Measurements from ENCODE around the gene ENTREP1. TPM values are rescaled to one million over a fixed set of nuclear protein-coding genes. Genes with fewer than 3 reads are reported as not detected.

Gene ENTREP1
- total RNA-seq, 4 donors from 2014 or later, result 1.5 to 9.2 (median 3.2) TPM

DNA sequence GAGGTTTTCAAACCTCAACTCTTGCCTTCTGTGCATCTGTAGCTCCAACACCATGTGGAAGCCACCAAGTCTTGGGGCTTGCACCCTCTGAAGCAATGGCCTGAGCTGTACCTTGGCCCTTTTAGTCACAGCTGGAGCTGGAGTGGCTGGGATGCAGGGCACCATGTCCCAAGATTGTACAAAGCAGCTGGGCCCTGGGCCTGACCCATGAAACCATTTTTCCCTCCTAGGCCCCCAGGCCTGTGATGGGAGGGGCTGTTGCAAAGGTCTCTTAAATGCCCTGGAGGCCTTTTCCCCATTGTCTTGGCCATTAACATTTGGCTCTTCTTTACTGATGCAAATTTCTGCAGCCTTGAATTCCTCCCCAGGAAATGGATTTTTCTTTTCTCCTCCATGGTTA is 11.8 kb upstream of the ENTREP1 start:
- TF ChIP-seq POLR2A (IDR thresholded peaks at IDR 0.05), result no peak
- TF ChIP-seq, protein P1, sequence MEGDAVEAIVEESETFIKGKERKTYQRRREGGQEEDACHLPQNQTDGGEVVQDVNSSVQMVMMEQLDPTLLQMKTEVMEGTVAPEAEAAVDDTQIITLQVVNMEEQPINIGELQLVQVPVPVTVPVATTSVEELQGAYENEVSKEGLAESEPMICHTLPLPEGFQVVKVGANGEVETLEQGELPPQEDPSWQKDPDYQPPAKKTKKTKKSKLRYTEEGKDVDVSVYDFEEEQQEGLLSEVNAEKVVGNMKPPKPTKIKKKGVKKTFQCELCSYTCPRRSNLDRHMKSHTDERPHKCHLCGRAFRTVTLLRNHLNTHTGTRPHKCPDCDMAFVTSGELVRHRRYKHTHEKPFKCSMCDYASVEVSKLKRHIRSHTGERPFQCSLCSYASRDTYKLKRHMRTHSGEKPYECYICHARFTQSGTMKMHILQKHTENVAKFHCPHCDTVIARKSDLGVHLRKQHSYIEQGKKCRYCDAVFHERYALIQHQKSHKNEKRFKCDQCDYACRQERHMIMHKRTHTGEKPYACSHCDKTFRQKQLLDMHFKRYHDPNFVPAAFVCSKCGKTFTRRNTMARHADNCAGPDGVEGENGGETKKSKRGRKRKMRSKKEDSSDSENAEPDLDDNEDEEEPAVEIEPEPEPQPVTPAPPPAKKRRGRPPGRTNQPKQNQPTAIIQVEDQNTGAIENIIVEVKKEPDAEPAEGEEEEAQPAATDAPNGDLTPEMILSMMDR (IDR thresholded peaks at IDR 0.05), result no peak
- Histone ChIP-seq H3K4me1 (no peaks in the 10 kb centered on the region), H3K4me3 (no peak overlapping the region), H3K27me3 (no peaks in the 10 kb centered on the region), H3K36me3 (no peaks in the 10 kb centered on the region), H3K9me3 (peaks cover 0 to 12% (median 10%) of the 10 kb centered on the region in 3 donors), H3K27ac (no peak overlapping the region)
- intact Hi-C loops (cut with DNase I), result no loop called here
- DNase-seq, result no peak

DNA sequence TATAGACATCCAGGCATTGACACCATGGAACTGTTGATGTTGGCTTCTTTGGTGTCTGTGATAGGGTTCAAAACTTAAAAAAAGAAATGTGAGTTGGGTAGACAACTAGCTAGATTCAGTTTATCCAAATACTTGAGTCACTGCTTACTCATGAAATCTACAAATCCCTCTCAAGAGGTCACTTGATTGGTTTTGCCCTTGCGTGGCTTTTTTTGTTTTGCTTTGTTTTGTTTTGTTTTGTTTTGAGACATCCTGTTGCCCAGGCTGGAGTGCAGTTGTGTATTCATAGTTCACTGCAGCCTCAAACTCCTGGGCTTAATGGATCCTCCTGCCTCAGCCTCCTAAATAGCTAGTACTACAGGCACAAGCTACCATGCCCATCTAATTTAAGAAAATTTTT is 10.5 kb upstream of the ENTREP1 start:
- no peak for TF ChIP-seq POLR2A (IDR thresholded peaks at IDR 0.05)
- TF ChIP-seq, protein P1 (IDR thresholded peaks at IDR 0.05), result no peak
- Histone ChIP-seq H3K27ac (no peak overlapping the region), H3K9me3 (peaks cover 0 to 12% (median 10%) of the 10 kb centered on the region in 3 donors), H3K27me3 (no peaks in the 10 kb centered on the region), H3K4me3 (no peak overlapping the region), H3K36me3 (no peaks in the 10 kb centered on the region), H3K4me1 (no peaks in the 10 kb centered on the region)
- 28 to 43% methylated on average over 1 of the region's 1 CpG for WGBS, 2 donors
- intact Hi-C loops (cut with DNase I), result no loop called here
- DNase-seq, result no peak

DNA sequence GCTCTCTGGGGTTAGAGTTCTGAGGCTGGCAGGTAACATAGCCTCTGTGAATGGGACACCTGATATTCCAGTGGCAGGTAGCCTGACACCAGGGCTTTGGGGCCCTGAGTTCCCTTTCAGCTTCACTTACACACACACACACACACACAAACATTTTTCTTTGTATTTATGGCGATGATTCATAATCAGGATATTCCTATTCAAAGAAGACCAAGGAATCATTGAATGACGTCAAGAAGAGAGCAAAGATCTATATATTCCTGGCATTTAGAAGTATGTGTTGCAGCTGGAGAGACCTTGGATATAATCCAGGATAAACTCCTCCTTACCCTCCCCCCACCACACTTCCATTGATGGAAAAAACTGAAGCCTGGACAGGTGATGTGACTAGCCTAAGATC is 7.9 kb upstream of the ENTREP1 start:
- no peaks in the 10 kb centered on the region for H3K36me3 ChIP-seq
- no peak for DNase-seq
- no peak overlapping the region for H3K4me3 ChIP-seq
- peaks cover 0 to 12% (median 10%) of the 10 kb centered on the region in 3 donors for H3K9me3 ChIP-seq
- TF ChIP-seq, protein P1 (IDR thresholded peaks at IDR 0.05), result no peak
- TF ChIP-seq POLR2A (IDR thresholded peaks at IDR 0.05), result no peak
- WGBS, 2 donors, result 45 to 57% methylated on average over 2 of the region's 2 CpGs
- no peaks in the 10 kb centered on the region for H3K27me3 ChIP-seq
- peaks cover 0 to 3% (median 0%) of the 10 kb centered on the region in 3 donors for H3K4me1 ChIP-seq
- intact Hi-C loops (cut with DNase I), result no loop called here
- no peak overlapping the region for H3K27ac ChIP-seq

DNA sequence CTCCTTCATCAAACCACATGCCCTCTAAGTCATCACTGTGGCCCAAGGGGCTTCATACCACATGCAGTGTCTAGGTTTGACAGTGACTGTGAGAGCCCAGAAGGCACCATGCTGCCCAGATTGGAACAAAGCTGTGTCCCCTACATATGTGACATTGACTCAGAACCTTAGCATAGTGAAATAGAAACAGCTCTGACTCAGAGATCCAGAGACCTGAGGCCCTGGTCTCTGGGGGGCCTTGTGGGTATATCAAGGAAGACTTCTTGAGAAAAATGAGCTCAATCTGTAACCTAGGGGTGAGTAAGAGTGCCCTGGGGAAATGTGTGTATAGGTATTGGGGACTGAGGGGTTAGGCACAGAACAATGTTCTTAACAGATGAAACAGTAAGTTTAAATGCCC is 7.1 kb upstream of the ENTREP1 start:
- H3K36me3 ChIP-seq, result no peaks in the 10 kb centered on the region
- H3K4me3 ChIP-seq, result no peak overlapping the region
- intact Hi-C loops (cut with DNase I), result no loop called here
- H3K27me3 ChIP-seq, result no peaks in the 10 kb centered on the region
- peaks cover 0 to 10% (median 0%) of the 10 kb centered on the region in 3 donors for H3K4me1 ChIP-seq
- no peak for DNase-seq
- peaks cover 0 to 7% (median 6%) of the 10 kb centered on the region in 3 donors for H3K9me3 ChIP-seq
- H3K27ac ChIP-seq, result no peak overlapping the region
- no peak for TF ChIP-seq POLR2A (IDR thresholded peaks at IDR 0.05)
- TF ChIP-seq, protein P1 (IDR thresholded peaks at IDR 0.05), result no peak

DNA sequence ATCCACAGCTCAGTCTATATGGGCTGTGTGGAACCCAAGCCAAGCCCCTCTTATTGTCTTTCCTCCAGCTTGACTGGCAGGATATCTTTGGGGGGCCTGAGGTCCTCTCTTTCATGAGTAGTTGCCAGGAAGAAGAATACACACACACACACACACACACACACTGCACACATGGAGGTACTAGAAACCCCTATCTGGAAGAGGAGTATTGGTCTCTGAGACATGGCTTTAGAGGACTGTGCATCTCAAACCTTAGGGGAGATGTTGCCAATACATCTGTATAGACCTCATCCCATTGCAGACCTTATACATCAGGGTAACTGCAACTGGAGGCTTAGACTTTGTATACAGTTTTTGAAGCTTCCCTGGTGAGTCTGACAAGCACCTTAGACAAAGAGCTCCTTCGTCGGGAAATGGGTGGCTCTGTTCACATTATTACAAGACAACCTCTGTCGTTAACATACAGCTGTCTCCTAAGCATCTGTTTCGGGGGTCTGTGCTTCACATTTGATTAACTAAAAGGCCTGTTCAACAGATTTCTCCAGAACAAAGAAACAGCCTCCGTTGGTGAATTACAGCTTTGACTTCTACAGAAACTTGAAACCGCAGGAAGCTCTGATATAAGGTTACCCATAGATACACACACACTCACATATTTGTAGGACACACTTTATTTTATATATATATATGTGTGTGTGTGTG is 5.5 kb upstream of the ENTREP1 start:
- peaks cover 0 to 19% (median 0%) of the 10 kb centered on the region in 3 donors for H3K4me1 ChIP-seq
- no peaks in the 10 kb centered on the region for H3K36me3 ChIP-seq
- no peaks in the 10 kb centered on the region for H3K9me3 ChIP-seq
- no peak overlapping the region for H3K4me3 ChIP-seq
- H3K27me3 ChIP-seq, result peaks cover 0 to 2% (median 0%) of the 10 kb centered on the region in 4 donors
- 73 to 87% methylated on average over 5 to 6 of the region's 6 CpGs for WGBS, 2 donors
- intact Hi-C loops (cut with DNase I), result no loop called here
- no peak for DNase-seq
- H3K27ac ChIP-seq, result no peak overlapping the region
- no peak for TF ChIP-seq POLR2A (IDR thresholded peaks at IDR 0.05)
- TF ChIP-seq, protein P1 (IDR thresholded peaks at IDR 0.05), result no peak
